IMR-90 (cell line): ENCODE data around the gene ZNF773. TPM values are rescaled to one million over a fixed set of nuclear protein-coding genes. Genes with fewer than 3 reads are reported as not detected.

Source experiments
- ATAC-seq: fragments of 200-7000 bp; cut with Tn5 transposase; 2 replicates; pipeline ENCODE4 v1.9.1; 2020; ENCODE audit warnings: low read depth, mild to moderate bottlenecking, moderate library complexity
- BruUV-seq: library from RNA; stranded (reverse); fragments of 400-500 nt; replicated peaks from 2 replicates; lab custom pipeline; 2021; lab: Mats Ljungman, UMichigan
- CTCF ChIA-PET: fragments of 300-600 bp; formaldehyde crosslinking; extraction: SDS; loops from one replicate; lab custom pipeline; 2021; ENCODE audit warnings: antibody characterized with exemption; lab: Yijun Ruan, JAX
- POLR2A ChIA-PET: fragments of 300-600 bp; sonication (Branson Sonifier 250); formaldehyde crosslinking; loops from one replicate; lab custom pipeline; 2022; ENCODE audit warnings: antibody characterized with exemption; ENCODE audit not compliant: unreplicated experiment; lab: Charles Lee
- DNase-seq: peaks from one replicate; pipeline ENCODE4 v3.0.0; 2013
- H2AFZ ChIP-seq: replicated peaks from 2 replicates; pipeline ENCODE3; 2013; ENCODE audit warnings: low read length, mild to moderate bottlenecking; ENCODE audit not compliant: poor library complexity
- H2AK5ac ChIP-seq: 2 replicates; pipeline ENCODE4 v1.6.1; 2013; ENCODE audit warnings: low read depth, low read length, inconsistent platforms
- H2AK9ac ChIP-seq: replicated peaks from 2 replicates; pipeline ENCODE3; 2013; ENCODE audit warnings: mild to moderate bottlenecking, low read depth, low read length, moderate library complexity; ENCODE audit not compliant: poor library complexity
- H2BK120ac ChIP-seq: 2 replicates; pipeline ENCODE4 v1.6.1; 2013; ENCODE audit warnings: low read depth, low read length, inconsistent platforms
- H2BK15ac ChIP-seq: 3 replicates; pipeline ENCODE4 v1.6.1; 2013; ENCODE audit warnings: low read depth, low read length, inconsistent platforms
- H2BK20ac ChIP-seq: 2 replicates; pipeline ENCODE4 v1.6.1; 2013; ENCODE audit warnings: low read depth, mild to moderate bottlenecking, inconsistent platforms, low read length, moderate library complexity
- H2BK5ac ChIP-seq: 2 replicates; pipeline ENCODE4 v1.6.1; 2013; ENCODE audit warnings: mild to moderate bottlenecking, low read depth, low read length, inconsistent platforms; ENCODE audit not compliant: poor library complexity, severe bottlenecking
- H3K14ac ChIP-seq: replicated peaks from 2 replicates; pipeline ENCODE4 v1.6.1; 2013; ENCODE audit warnings: low read depth, low read length, inconsistent platforms
- H3K18ac ChIP-seq: 2 replicates; pipeline ENCODE4 v1.6.1; 2013; ENCODE audit warnings: low read depth, low read length, control low read depth
- H3K23ac ChIP-seq: 2 replicates; pipeline ENCODE4 v1.6.1; 2013; ENCODE audit warnings: low read depth, low read length, inconsistent platforms
- H3K27ac ChIP-seq: 2 replicates; pipeline ENCODE4 v1.5.1; 2013; ENCODE audit warnings: mild to moderate bottlenecking, control low read depth, low read length; ENCODE audit not compliant: insufficient read depth
- H3K27me3 ChIP-seq: 2 replicates; pipeline ENCODE4 v1.6.1; 2013; ENCODE audit warnings: low read length; ENCODE audit not compliant: control insufficient read depth, insufficient read depth
- H3K36me3 ChIP-seq: 2 replicates; pipeline ENCODE4 v1.6.1; 2013; ENCODE audit warnings: low read length, mixed read lengths; ENCODE audit not compliant: control insufficient read depth, insufficient read depth
- H3K4ac ChIP-seq: 2 replicates; pipeline ENCODE4 v1.6.1; 2013; ENCODE audit warnings: low read depth, low read length, inconsistent platforms
- H3K4me1 ChIP-seq: 2 replicates; pipeline ENCODE4 v1.6.1; 2013; ENCODE audit warnings: low read length, mixed read lengths; ENCODE audit not compliant: control insufficient read depth, insufficient read depth
- H3K4me2 ChIP-seq: 2 replicates; pipeline ENCODE4 v1.6.1; 2013; ENCODE audit warnings: low read depth, mild to moderate bottlenecking, control low read depth, low read length, moderate library complexity
- H3K4me3 ChIP-seq: 2 replicates; pipeline ENCODE4 v1.5.1; 2013; ENCODE audit warnings: low read depth, mild to moderate bottlenecking, control low read depth, low read length, moderate library complexity; ENCODE audit not compliant: insufficient read depth
- H3K56ac ChIP-seq: 2 replicates; pipeline ENCODE4 v1.6.1; 2013; ENCODE audit warnings: low read length, inconsistent platforms; ENCODE audit not compliant: insufficient read depth; ENCODE audit errors: extremely low read depth
- H3K79me1 ChIP-seq, 2 experiments: 2 replicates each; pipeline ENCODE4 v1.6.1; 2013; ENCODE audit warnings: low read length in 2 of 2, inconsistent platforms in 1 of 2, low read depth in 1 of 2
- H3K9ac ChIP-seq: 2 replicates; pipeline ENCODE4 v1.6.1; 2013; ENCODE audit warnings: low read depth, low read length, control low read depth
- H3K9me1 ChIP-seq: 2 replicates; pipeline ENCODE4 v1.6.1; 2013; ENCODE audit warnings: low read length, inconsistent platforms; ENCODE audit not compliant: insufficient read depth
- H3K9me3 ChIP-seq: 2 replicates; pipeline ENCODE4 v1.6.1; 2013; ENCODE audit warnings: low read length; ENCODE audit not compliant: control insufficient read depth, insufficient read depth
- H4K20me1 ChIP-seq: 2 replicates; pipeline ENCODE4 v1.6.1; 2013; ENCODE audit warnings: low read length, inconsistent platforms; ENCODE audit not compliant: insufficient read depth
- H4K5ac ChIP-seq: 2 replicates; pipeline ENCODE4 v1.6.1; 2013; ENCODE audit warnings: mild to moderate bottlenecking, low read depth, low read length, control low read depth
- H4K8ac ChIP-seq, 2 experiments: 2 replicates each; pipeline ENCODE4 v1.6.1; 2013; ENCODE audit warnings: low read depth in 2 of 2, low read length in 2 of 2, control low read depth in 1 of 2, inconsistent platforms in 1 of 2
- H4K91ac ChIP-seq: 2 replicates; pipeline ENCODE4 v1.6.1; 2013; ENCODE audit warnings: low read depth, low read length, inconsistent platforms; ENCODE audit not compliant: insufficient read depth
- BHLHE40 ChIP-seq: fragments of 150-350 bp; IDR thresholded peaks from 2 replicates; pipeline ENCODE4 v1.6.1; 2016; ENCODE audit warnings: mild to moderate bottlenecking, low read depth, low read length
- CEBPB ChIP-seq: IDR thresholded peaks from 2 replicates; pipeline ENCODE4 v1.6.1; 2012; ENCODE audit warnings: low read depth, low read length, improper control_type of control experiment
- CHD1 ChIP-seq: IDR thresholded peaks from 2 replicates; pipeline ENCODE4 v1.6.1; 2012; ENCODE audit warnings: low read depth, low read length, improper control_type of control experiment
- FOS ChIP-seq: fragments of 150-350 bp; IDR thresholded peaks from 2 replicates; pipeline ENCODE4 v1.6.1; 2016; ENCODE audit warnings: low read depth, low read length
- MAFK ChIP-seq: IDR thresholded peaks from 2 replicates; pipeline ENCODE4 v1.6.1; 2012; ENCODE audit warnings: low read depth, low read length, improper control_type of control experiment
- MAZ ChIP-seq: IDR thresholded peaks from 2 replicates; pipeline ENCODE4 v1.6.1; 2012; ENCODE audit warnings: low read depth, mild to moderate bottlenecking, low read length, improper control_type of control experiment, moderate library complexity, borderline replicate concordance
- MXI1 ChIP-seq: IDR thresholded peaks from 2 replicates; pipeline ENCODE4 v1.6.1; 2012; ENCODE audit warnings: low read depth, mild to moderate bottlenecking, low read length, moderate library complexity, borderline replicate concordance
- NFE2L2 ChIP-seq: fragments of 150-350 bp; IDR thresholded peaks from 2 replicates; pipeline ENCODE4 v1.6.1; 2016; ENCODE audit warnings: low read depth, mild to moderate bottlenecking, low read length
- POLR2A ChIP-seq: IDR thresholded peaks from 2 replicates; pipeline ENCODE4 v1.6.1; 2012; ENCODE audit warnings: mild to moderate bottlenecking, low read depth, low read length
- RAD21 ChIP-seq: IDR thresholded peaks from 2 replicates; pipeline ENCODE4 v1.6.1; 2012; ENCODE audit warnings: low read length, improper control_type of control experiment
- RCOR1 ChIP-seq: IDR thresholded peaks from 2 replicates; pipeline ENCODE4 v1.6.1; 2012; ENCODE audit warnings: mild to moderate bottlenecking, low read length, improper control_type of control experiment; ENCODE audit not compliant: insufficient replicate concordance
- RFX5 ChIP-seq: IDR thresholded peaks from 2 replicates; pipeline ENCODE4 v1.8.0; 2012; ENCODE audit warnings: low read depth, mild to moderate bottlenecking, low read length, moderate library complexity
- SMC3 ChIP-seq: fragments of 150-350 bp; IDR thresholded peaks from 2 replicates; pipeline ENCODE4 v1.6.1; 2016; ENCODE audit warnings: low read depth, mild to moderate bottlenecking, antibody characterized with exemption, low read length, moderate library complexity
- WGBS, 2 experiments: methylation state at CpG; one replicate each; pipeline versions ENCODE4 v1.1.5 to v1.1.7; 2013; ENCODE audit warnings: missing lambda C conversion rate in 2 of 2; ENCODE audit not compliant: insufficient read length in 1 of 2; ENCODE audit errors: extremely low coverage in 2 of 2; 5-methylcytosine and 5-hydroxymethylcytosine counted together
- dilution Hi-C: fragments of 300-500 bp; cut with HindIII; formaldehyde crosslinking; loops from one replicate; pipeline ENCODE4 v1.14.3; 2018; ENCODE audit warnings: low sequenced_read_pairs; ENCODE audit not compliant: unreplicated experiment
- in situ Hi-C: fragments of 300-500 bp; cut with MboI; formaldehyde crosslinking; loops from 3 replicates; pipeline ENCODE4 v1.14.3; 2019; ENCODE audit warnings: low sequenced_read_pairs, inconsistent platforms, mixed read lengths
- intact Hi-C: fragments of 100-400 bp; cut with micrococcal nuclease; formaldehyde crosslinking; loops from 2 replicates; pipeline ENCODE4 v1.10.0; 2022
- polyA plus RNA-seq, 3 experiments: library from polyadenylated mRNA; depleted of rRNA; stranded (reverse); fragments of >200 nt; gene quantifications; 2 replicates each; pipeline ENCODE4 v1.2.3, GENCODE V29; 2012; ENCODE audit warnings: low replicate concordance in 1 of 3
- total RNA-seq: library from RNA; depleted of rRNA; stranded (reverse); fragments of >200 nt; gene quantifications from 2 replicates; pipeline ENCODE4 v1.2.3, GENCODE V29; 2012
- TF ChIP-seq, protein P1 (sequence below): fragments of 150-350 bp; IDR thresholded peaks from 2 replicates; pipeline ENCODE4 v1.6.1; 2017; ENCODE audit warnings: mild to moderate bottlenecking, antibody characterized with exemption, low read length, low read depth
- TF ChIP-seq, protein P2 (sequence below): fragments of 150-350 bp; IDR thresholded peaks from 2 replicates; pipeline ENCODE4 v1.6.1; 2016; ENCODE audit warnings: low read depth, mild to moderate bottlenecking, low read length, moderate library complexity, borderline replicate concordance
- TF ChIP-seq, protein P3 (sequence below): conservative IDR thresholded peaks from 2 replicates; pipeline ENCODE4 v1.5.1; 2012; ENCODE audit warnings: mild to moderate bottlenecking, low read depth, low read length, improper control_type of control experiment

ZNF773 gene
- total and polyA plus RNA-seq, 2 of the 4 experiments (the other 2 are of a cell fraction), result 5.5 to 13.3 TPM

DNA sequence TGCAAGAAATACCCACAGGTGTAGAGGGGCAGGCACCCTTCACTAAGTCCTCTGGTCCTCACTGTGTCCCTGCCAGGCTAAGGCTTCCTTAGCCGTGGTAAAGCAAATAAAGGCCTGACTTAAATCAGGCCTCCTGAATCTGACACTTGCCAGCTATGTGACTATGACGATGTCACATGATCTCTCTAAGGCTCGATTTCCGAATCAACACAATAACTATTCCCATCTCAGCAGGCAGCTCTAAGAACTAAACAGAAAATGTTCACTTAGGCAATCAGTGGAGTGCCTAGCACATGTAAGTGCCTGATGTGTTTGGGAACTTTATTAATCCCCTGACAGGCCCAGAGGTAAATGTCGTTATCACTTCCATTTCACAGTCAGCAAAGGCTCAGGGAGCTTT is 57.9 kb downstream of the ZNF773 start:
- H3K56ac ChIP-seq, result no peak overlapping the region
- no peaks in the 10 kb centered on the region for H3K9me1 ChIP-seq
- intact Hi-C loops (no loop called here), dilution Hi-C loops (no loop called here), in situ Hi-C loops (no loop called here)
- no peak overlapping the region for H3K27ac ChIP-seq
- no peak overlapping the region for H4K5ac ChIP-seq
- WGBS, 2 experiments, result 88% methylated on average over 1 of the region's 5 CpGs; no CpG with 5 or more reads in 1 of the 2 experiments
- no peak overlapping the region for H2AK9ac ChIP-seq
- H3K4me2 ChIP-seq, result no peak overlapping the region
- H2BK20ac ChIP-seq, result no peak overlapping the region
- H2AK5ac ChIP-seq, result no peak overlapping the region
- DNase-seq, result no peak
- POLR2A ChIA-PET, result no interaction called here
- H3K9me3 ChIP-seq, result peaks cover 19% of the 10 kb centered on the region
- TF ChIP-seq, protein P1, sequence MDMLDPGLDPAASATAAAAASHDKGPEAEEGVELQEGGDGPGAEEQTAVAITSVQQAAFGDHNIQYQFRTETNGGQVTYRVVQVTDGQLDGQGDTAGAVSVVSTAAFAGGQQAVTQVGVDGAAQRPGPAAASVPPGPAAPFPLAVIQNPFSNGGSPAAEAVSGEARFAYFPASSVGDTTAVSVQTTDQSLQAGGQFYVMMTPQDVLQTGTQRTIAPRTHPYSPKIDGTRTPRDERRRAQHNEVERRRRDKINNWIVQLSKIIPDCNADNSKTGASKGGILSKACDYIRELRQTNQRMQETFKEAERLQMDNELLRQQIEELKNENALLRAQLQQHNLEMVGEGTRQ, result no peak
- no peak for TF ChIP-seq FOS
- TF ChIP-seq RCOR1, result no peak
- TF ChIP-seq MAFK, result no peak
- no peak for TF ChIP-seq RAD21
- no peak for TF ChIP-seq MXI1
- TF ChIP-seq, protein P2, sequence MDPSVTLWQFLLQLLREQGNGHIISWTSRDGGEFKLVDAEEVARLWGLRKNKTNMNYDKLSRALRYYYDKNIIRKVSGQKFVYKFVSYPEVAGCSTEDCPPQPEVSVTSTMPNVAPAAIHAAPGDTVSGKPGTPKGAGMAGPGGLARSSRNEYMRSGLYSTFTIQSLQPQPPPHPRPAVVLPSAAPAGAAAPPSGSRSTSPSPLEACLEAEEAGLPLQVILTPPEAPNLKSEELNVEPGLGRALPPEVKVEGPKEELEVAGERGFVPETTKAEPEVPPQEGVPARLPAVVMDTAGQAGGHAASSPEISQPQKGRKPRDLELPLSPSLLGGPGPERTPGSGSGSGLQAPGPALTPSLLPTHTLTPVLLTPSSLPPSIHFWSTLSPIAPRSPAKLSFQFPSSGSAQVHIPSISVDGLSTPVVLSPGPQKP, result no peak
- TF ChIP-seq SMC3, result no peak
- no peak for TF ChIP-seq BHLHE40
- no peak for TF ChIP-seq RFX5
- no peak for TF ChIP-seq CHD1
- TF ChIP-seq MAZ, result no peak
- TF ChIP-seq, protein P3, sequence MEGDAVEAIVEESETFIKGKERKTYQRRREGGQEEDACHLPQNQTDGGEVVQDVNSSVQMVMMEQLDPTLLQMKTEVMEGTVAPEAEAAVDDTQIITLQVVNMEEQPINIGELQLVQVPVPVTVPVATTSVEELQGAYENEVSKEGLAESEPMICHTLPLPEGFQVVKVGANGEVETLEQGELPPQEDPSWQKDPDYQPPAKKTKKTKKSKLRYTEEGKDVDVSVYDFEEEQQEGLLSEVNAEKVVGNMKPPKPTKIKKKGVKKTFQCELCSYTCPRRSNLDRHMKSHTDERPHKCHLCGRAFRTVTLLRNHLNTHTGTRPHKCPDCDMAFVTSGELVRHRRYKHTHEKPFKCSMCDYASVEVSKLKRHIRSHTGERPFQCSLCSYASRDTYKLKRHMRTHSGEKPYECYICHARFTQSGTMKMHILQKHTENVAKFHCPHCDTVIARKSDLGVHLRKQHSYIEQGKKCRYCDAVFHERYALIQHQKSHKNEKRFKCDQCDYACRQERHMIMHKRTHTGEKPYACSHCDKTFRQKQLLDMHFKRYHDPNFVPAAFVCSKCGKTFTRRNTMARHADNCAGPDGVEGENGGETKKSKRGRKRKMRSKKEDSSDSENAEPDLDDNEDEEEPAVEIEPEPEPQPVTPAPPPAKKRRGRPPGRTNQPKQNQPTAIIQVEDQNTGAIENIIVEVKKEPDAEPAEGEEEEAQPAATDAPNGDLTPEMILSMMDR, result no peak
- TF ChIP-seq NFE2L2, result no peak
- no peak for TF ChIP-seq CEBPB
- TF ChIP-seq POLR2A, result no peak
- no peak overlapping the region for H2AFZ ChIP-seq
- no peaks in the 10 kb centered on the region for H4K20me1 ChIP-seq
- H4K91ac ChIP-seq, result no peak overlapping the region
- H2BK120ac ChIP-seq, result no peak overlapping the region
- no peak overlapping the region for H3K9ac ChIP-seq
- no peaks in the 10 kb centered on the region for H3K27me3 ChIP-seq
- peaks cover 2% of the 10 kb centered on the region for H3K4me1 ChIP-seq
- peaks cover 9 to 39% of the 10 kb centered on the region in 2 experiments; a peak in 3 of 4 replicates for H3K79me1 ChIP-seq
- peaks cover 31% of the 10 kb centered on the region for H3K36me3 ChIP-seq
- no peak overlapping the region for H4K8ac ChIP-seq
- H3K4me3 ChIP-seq, result no peak overlapping the region
- no peak for ATAC-seq
- no peak overlapping the region for H3K23ac ChIP-seq
- no peak overlapping the region for H2BK15ac ChIP-seq
- CTCF ChIA-PET, result no interaction called here
- no TSS peak for BruUV-seq
- no peak overlapping the region for H3K18ac ChIP-seq
- H3K14ac ChIP-seq, result no peak overlapping the region
- no peak overlapping the region for H3K4ac ChIP-seq
- no peak overlapping the region for H2BK5ac ChIP-seq
